ENCODE data around the gene ARPC1A. TPM values are rescaled to one million over a fixed set of nuclear protein-coding genes. Genes with fewer than 3 reads are reported as not detected.
"Not testable (repeated sequence)": the region's sequence is repeated elsewhere in the genome, so short reads cannot be mapped to it uniquely, and the experiment has no call there.

The ARPC1A gene
- total RNA-seq, 4 donors from 2014 or later = 76.5 to 118 (median 103) TPM

DNA sequence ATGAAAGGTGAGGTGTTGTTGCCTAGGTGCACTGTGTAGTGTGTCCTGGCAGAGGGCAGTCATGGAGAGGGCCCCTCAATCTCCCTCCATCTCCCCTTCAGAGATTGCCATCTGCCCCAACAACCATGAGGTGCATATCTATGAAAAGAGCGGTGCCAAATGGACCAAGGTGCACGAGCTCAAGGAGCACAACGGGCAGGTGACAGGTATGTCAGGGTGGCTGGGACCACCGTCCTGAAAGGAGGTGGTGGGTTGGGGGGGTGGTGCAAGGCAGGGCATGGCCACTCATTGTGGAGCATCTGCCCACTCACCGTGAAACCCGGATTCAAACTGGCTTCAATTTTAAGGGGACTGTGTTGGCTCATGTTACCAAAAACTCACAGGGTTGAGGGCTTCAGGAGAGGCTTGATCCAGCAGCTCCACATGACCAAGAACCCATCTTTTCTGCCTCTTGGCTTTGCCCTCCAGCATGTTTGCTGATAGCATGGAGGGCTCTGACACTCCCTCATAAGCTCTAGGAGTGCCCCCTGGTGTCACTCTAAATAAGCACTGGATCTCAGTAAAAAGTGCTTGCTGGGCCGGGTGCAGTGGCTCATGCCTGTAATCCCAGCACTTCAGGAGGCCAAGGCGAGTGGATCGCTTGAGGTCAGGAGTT lies 61.0 kb downstream of the ARPC1A start:
- Histone ChIP-seq H3K9me3 (no peaks in the 10 kb centered on the region), H3K4me3 (no peak overlapping the region), H3K36me3 (no peaks in the 10 kb centered on the region), H3K27me3 (no peaks in the 10 kb centered on the region), H3K4me1 (no peaks in the 10 kb centered on the region), H3K27ac (no peak overlapping the region)
- no peak for TF ChIP-seq POLR2A (IDR thresholded peaks at IDR 0.05)
- TF ChIP-seq, protein P1, sequence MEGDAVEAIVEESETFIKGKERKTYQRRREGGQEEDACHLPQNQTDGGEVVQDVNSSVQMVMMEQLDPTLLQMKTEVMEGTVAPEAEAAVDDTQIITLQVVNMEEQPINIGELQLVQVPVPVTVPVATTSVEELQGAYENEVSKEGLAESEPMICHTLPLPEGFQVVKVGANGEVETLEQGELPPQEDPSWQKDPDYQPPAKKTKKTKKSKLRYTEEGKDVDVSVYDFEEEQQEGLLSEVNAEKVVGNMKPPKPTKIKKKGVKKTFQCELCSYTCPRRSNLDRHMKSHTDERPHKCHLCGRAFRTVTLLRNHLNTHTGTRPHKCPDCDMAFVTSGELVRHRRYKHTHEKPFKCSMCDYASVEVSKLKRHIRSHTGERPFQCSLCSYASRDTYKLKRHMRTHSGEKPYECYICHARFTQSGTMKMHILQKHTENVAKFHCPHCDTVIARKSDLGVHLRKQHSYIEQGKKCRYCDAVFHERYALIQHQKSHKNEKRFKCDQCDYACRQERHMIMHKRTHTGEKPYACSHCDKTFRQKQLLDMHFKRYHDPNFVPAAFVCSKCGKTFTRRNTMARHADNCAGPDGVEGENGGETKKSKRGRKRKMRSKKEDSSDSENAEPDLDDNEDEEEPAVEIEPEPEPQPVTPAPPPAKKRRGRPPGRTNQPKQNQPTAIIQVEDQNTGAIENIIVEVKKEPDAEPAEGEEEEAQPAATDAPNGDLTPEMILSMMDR (IDR thresholded peaks at IDR 0.05) = peak in 1 of 4 experiments; percentile 19
- intact Hi-C loops (cut with DNase I; ENCODE audit: low total_unique reads) = no loop called here
- no peak for DNase-seq

DNA sequence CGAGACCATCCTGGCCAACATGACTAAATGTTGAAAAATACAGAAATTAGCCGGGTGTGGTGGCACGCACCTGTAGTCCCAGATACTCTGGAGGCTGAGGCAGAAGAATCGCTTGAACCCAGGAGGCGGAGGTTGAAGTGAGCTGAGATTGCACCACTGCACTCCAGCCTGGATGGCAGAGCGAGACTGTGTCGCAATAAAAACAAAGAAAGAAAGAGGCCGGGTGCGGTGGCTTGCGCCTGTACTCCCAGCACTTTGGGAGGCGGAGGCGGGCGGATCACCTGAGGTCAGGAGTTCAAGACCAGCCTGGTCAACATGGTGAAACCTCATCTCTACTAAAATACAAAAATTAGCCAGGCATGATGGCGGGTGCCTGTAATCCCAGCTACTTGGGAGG lies 61.5 kb downstream of the ARPC1A start:
- DNase-seq; H3K4me1 ChIP-seq; H3K27ac ChIP-seq; H3K9me3 ChIP-seq; H3K4me3 ChIP-seq; H3K27me3 ChIP-seq; H3K36me3 ChIP-seq; intact Hi-C loops (cut with DNase I; ENCODE audit: low total_unique reads): not testable (repeated sequence)

GRCh38 chr7:99387912-99388311 lies 62.2 kb downstream of the ARPC1A start:
- H3K4me3 ChIP-seq = no peak overlapping the region
- no peak for DNase-seq
- H3K4me1 ChIP-seq = peaks cover 0 to 4% of the 10 kb centered on the region in 2 donors
- no peak for TF ChIP-seq POLR2A (IDR thresholded peaks at IDR 0.05)
- TF ChIP-seq, protein P1 (IDR thresholded peaks at IDR 0.05) = no peak
- intact Hi-C loops (cut with DNase I; ENCODE audit: low total_unique reads) = no loop called here
- no peaks in the 10 kb centered on the region for H3K9me3 ChIP-seq
- H3K36me3 ChIP-seq = no peaks in the 10 kb centered on the region
- no peaks in the 10 kb centered on the region for H3K27me3 ChIP-seq
- no peak overlapping the region for H3K27ac ChIP-seq

DNA sequence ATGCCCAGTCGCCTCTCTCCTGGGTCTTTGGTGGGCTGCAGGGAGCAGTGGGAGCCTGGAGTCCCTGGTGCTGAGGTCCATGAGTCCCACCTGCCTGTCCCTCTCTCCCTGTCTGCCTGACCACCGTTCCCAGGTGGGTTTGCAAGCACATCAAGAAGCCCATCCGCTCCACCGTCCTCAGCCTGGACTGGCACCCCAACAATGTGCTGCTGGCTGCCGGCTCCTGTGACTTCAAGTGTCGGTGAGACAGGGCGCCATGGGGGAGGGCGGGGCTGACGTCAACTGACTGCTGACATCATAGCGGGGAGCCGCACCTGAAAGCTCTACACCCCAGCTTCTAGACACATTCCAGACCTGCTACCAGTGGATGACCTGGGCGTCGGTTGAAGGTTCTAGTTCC lies 64.1 kb downstream of the ARPC1A start:
- Histone ChIP-seq H3K4me1 (peaks cover 0 to 10% of the 10 kb centered on the region in 2 donors), H3K9me3 (no peaks in the 10 kb centered on the region), H3K36me3 (no peaks in the 10 kb centered on the region), H3K4me3 (no peak overlapping the region), H3K27ac (no peak overlapping the region), H3K27me3 (no peaks in the 10 kb centered on the region)
- no peak for DNase-seq
- no peak for TF ChIP-seq POLR2A (IDR thresholded peaks at IDR 0.05)
- TF ChIP-seq, protein P1 (IDR thresholded peaks at IDR 0.05) = no peak
- intact Hi-C loops (cut with DNase I; ENCODE audit: low total_unique reads) = no loop called here

DNA sequence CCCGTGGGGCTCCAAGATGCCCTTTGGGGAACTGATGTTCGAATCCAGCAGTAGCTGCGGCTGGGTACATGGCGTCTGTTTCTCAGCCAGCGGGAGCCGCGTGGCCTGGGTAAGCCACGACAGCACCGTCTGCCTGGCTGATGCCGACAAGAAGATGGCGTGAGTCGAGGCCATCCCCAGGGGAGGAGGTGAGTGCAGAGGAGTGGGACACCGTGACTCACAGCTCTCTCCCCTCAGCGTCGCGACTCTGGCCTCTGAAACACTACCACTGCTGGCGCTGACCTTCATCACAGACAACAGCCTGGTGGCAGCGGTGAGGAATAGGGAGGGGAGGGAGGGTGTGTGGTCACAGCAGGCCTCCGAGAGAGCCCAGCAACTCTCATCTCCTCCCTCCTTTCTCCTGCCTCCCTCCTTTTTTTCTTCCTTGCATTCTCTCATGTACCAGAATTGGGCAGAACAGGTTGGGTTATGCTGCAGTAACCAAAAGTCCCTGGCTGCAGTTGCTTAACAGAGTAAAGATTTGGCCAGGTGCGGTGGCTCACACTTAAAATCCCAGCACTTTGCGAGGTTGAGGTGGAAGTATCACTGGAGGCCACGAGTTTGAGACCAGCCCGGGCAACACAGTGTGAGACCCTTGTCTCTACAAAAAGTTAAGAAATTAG lies 65.4 kb downstream of the ARPC1A start:
- Histone ChIP-seq H3K27ac (no peak overlapping the region), H3K4me1 (peaks cover 0 to 10% of the 10 kb centered on the region in 2 donors), H3K4me3 (no peak overlapping the region), H3K9me3 (no peaks in the 10 kb centered on the region), H3K36me3 (no peaks in the 10 kb centered on the region), H3K27me3 (no peaks in the 10 kb centered on the region)
- intact Hi-C loops (cut with DNase I; ENCODE audit: low total_unique reads) = no loop called here
- no peak for TF ChIP-seq POLR2A (IDR thresholded peaks at IDR 0.05)
- TF ChIP-seq, protein P1 (IDR thresholded peaks at IDR 0.05) = no peak
- no peak for DNase-seq
